HUES48 (cell line): Measurements from ENCODE around the gene KATNBL1.
"Not testable (repeated sequence)": the region's sequence is repeated elsewhere in the genome, so short reads cannot be mapped to it uniquely, and the experiment has no call there.

Experiments
- H3K27ac ChIP-seq: one replicate; pipeline ENCODE4 v1.7.0; 2013; ENCODE audit warnings: low read depth, low read length, inconsistent platforms
- H3K27me3 ChIP-seq: 2 replicates; pipeline ENCODE4 v1.6.1; 2013; ENCODE audit warnings: mild to moderate bottlenecking, low read length; ENCODE audit not compliant: control insufficient read depth, insufficient read depth
- H3K36me3 ChIP-seq: 2 replicates; pipeline ENCODE4 v1.6.1; 2013; ENCODE audit warnings: low read length; ENCODE audit not compliant: control insufficient read depth, insufficient read depth
- H3K4me1 ChIP-seq: 2 replicates; pipeline ENCODE4 v1.6.1; 2013; ENCODE audit warnings: mild to moderate bottlenecking, low read length; ENCODE audit not compliant: control insufficient read depth, insufficient read depth
- H3K4me3 ChIP-seq: 2 replicates; pipeline ENCODE4 v1.5.1; 2013; ENCODE audit warnings: mild to moderate bottlenecking, low read depth, low read length
- H3K9ac ChIP-seq: 2 replicates; pipeline ENCODE4 v1.6.1; 2013; ENCODE audit warnings: mild to moderate bottlenecking, low read depth, low read length, moderate library complexity
- H3K9me3 ChIP-seq: 2 replicates; pipeline ENCODE4 v1.6.1; 2013; ENCODE audit warnings: low read length; ENCODE audit not compliant: control insufficient read depth, insufficient read depth

Gene KATNBL1

GRCh38 chr15:34147371-34148140, 62.3 kb downstream of the KATNBL1 start:
- no peak overlapping the region for H3K9ac ChIP-seq
- no peaks in the 10 kb centered on the region for H3K4me1 ChIP-seq
- H3K27me3 ChIP-seq, result no peaks in the 10 kb centered on the region
- peaks cover 75% of the 10 kb centered on the region for H3K36me3 ChIP-seq
- no peaks in the 10 kb centered on the region for H3K9me3 ChIP-seq
- H3K4me3 ChIP-seq, result no peak overlapping the region
- H3K27ac ChIP-seq, result no peak overlapping the region

GRCh38 chr15:34133511-34133910, 76.4 kb downstream of the KATNBL1 start:
- Histone ChIP-seq H3K4me1 (no peaks in the 10 kb centered on the region), H3K36me3 (0 out of 2 replicates have a peak, but pooled peaks cover under 1% of the 10 kb centered on the region), H3K9me3 (no peaks in the 10 kb centered on the region), H3K4me3 (no peak overlapping the region), H3K27ac (no peak overlapping the region), H3K9ac (no peak overlapping the region), H3K27me3 (no peaks in the 10 kb centered on the region)

- no peaks in the 10 kb centered on the region for H3K4me1 ChIP-seq
- H3K27ac ChIP-seq, result no peak overlapping the region
- no peak overlapping the region for H3K4me3 ChIP-seq
- H3K36me3 ChIP-seq, result no peaks in the 10 kb centered on the region
- no peak overlapping the region for H3K9ac ChIP-seq
- no peaks in the 10 kb centered on the region for H3K27me3 ChIP-seq
- no peaks in the 10 kb centered on the region for H3K9me3 ChIP-seq
Observed at GRCh38 chr15:34132881-34133280, 77.0 kb downstream of the KATNBL1 start.

DNA sequence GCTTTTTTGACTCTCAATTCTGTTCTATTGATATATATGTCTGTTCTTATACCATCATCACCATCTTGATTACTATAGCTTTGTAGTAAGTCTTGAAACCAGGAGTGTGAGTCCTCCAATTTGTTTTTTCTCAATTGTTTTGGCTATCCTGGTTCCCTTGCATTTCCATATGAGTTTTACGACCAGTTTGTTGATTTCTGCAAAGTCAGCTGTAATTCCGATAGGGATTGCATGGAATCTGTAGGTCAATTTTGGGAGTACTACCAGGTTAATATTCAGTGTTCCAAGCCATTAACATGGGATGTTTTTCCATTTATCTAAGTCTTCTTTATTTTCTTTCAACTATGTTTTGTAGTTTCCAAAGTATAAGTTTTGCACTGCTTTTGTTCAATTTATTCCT, 81.0 kb downstream of the KATNBL1 start:
- H3K36me3 ChIP-seq, result no peaks in the 10 kb centered on the region
- peaks cover 8% of the 10 kb centered on the region; the same call in 1 of the 2 replicates for H3K4me1 ChIP-seq
- no peak overlapping the region for H3K27ac ChIP-seq
- no peaks in the 10 kb centered on the region for H3K9me3 ChIP-seq
- no peaks in the 10 kb centered on the region for H3K27me3 ChIP-seq
- H3K4me3 ChIP-seq, result no peak overlapping the region
- H3K9ac ChIP-seq, result no peak overlapping the region

- H3K9ac ChIP-seq, result no peak overlapping the region
- no peak overlapping the region for H3K27ac ChIP-seq
- H3K27me3 ChIP-seq, result no peaks in the 10 kb centered on the region
- H3K9me3 ChIP-seq, result no peaks in the 10 kb centered on the region
- no peak overlapping the region for H3K4me3 ChIP-seq
- H3K36me3 ChIP-seq, result no peaks in the 10 kb centered on the region
- H3K4me1 ChIP-seq, result peaks cover 8% of the 10 kb centered on the region; the same call in 1 of the 2 replicates
Observed at GRCh38 chr15:34126522-34126921, 83.4 kb downstream of the KATNBL1 start.

- Histone ChIP-seq H3K36me3 (no peaks in the 10 kb centered on the region), H3K4me3 (no peak overlapping the region), H3K4me1 (peaks cover 8% of the 10 kb centered on the region; the same call in 1 of the 2 replicates), H3K9ac (no peak overlapping the region), H3K27ac (no peak overlapping the region), H3K27me3 (no peaks in the 10 kb centered on the region), H3K9me3 (no peaks in the 10 kb centered on the region)
Observed at GRCh38 chr15:34125945-34126344, 84.0 kb downstream of the KATNBL1 start.

DNA sequence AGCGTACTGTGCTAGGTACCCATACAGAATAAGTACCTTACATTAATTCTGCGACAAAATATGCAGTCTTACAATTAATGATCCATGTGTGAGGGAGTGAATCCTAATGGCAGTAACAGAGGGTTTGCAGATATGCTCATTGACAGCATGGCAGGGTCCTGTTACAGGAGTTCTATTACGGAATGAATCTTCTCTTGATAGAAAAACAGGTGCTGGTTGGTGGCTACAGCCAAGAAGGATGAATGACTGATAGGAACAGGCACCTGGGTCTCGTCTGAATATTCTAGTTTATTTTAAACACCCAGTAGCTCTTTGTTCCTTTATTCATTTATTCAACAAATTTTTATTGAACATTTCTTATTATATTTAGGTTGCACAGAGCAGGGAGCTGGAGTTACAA, 85.2 kb downstream of the KATNBL1 start:
- no peak overlapping the region for H3K9ac ChIP-seq
- peaks cover 8% of the 10 kb centered on the region; the same call in 1 of the 2 replicates for H3K4me1 ChIP-seq
- H3K27ac ChIP-seq, result no peak overlapping the region

GRCh38 chr15:34122771-34123183, 87.1 kb downstream of the KATNBL1 start:
- Histone ChIP-seq H3K4me3 (no peak overlapping the region; the same call in 1 of the 2 replicates), H3K9me3 (no peaks in the 10 kb centered on the region), H3K9ac (no peak overlapping the region), H3K27ac (no peak overlapping the region), H3K4me1 (peaks cover 8% of the 10 kb centered on the region; the same call in 1 of the 2 replicates), H3K36me3 (no peaks in the 10 kb centered on the region), H3K27me3 (no peaks in the 10 kb centered on the region)

More for the DNA sequence above, 85.2 kb downstream of the KATNBL1 start:
- no peaks in the 10 kb centered on the region for H3K9me3 ChIP-seq
- H3K36me3 ChIP-seq, result no peaks in the 10 kb centered on the region
- H3K4me3 ChIP-seq, result no peak overlapping the region
- no peaks in the 10 kb centered on the region for H3K27me3 ChIP-seq

- H3K36me3 ChIP-seq, H3K9me3 ChIP-seq, H3K4me1 ChIP-seq, H3K27ac ChIP-seq, H3K4me3 ChIP-seq, H3K27me3 ChIP-seq, H3K9ac ChIP-seq: not testable (repeated sequence)
Observed at GRCh38 chr15:34121786-34122185, 88.1 kb downstream of the KATNBL1 start.

DNA sequence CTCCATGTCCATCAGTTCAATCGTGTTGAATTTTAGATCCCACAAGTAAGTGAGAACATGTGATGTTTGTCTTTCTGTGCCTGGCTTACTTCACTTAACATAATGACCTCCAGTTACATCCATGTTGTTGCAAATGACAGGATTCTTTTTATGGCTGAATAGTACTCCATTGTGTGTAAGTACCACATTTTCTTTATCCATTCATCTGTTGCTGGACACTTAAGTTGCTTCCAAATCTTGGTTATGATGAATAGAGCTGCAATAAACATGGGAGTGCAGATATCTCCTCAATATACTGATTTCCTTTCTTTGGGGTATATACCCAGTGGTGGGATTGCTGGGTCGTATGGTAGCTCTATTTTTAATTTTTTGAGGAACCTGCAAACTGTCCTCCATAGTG, 89.5 kb downstream of the KATNBL1 start:
- not testable (repeated sequence) for H3K4me1 ChIP-seq, H3K27me3 ChIP-seq, H3K27ac ChIP-seq, H3K4me3 ChIP-seq, H3K36me3 ChIP-seq, H3K9ac ChIP-seq, H3K9me3 ChIP-seq

DNA sequence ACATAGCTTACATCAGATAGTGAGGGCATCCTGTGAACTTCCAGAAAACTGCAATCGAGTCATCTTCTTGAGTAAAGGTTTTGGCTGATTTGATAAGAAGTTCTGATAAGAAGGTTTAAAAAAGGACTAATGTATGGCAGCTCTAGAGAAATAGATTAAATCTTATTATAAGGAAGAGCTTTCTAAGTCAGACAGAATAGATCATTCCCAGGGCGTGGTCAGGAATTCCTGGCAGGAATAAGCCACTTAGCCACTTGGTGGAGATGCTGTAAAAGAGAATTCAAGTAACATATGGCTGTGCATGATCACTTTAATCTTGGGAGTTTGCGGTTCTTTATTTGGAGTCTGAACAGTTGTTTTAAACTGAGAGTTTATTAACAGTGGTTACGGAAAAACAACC, 90.6 kb downstream of the KATNBL1 start:
- Histone ChIP-seq H3K4me3 (no peak overlapping the region), H3K4me1 (no peaks in the 10 kb centered on the region), H3K36me3 (no peaks in the 10 kb centered on the region), H3K9me3 (no peaks in the 10 kb centered on the region), H3K27ac (no peak overlapping the region), H3K27me3 (no peaks in the 10 kb centered on the region), H3K9ac (no peak overlapping the region)
